H1 (cell line): ENCODE data around the gene SMYD4. TPM values are rescaled to one million over a fixed set of nuclear protein-coding genes. Genes with fewer than 3 reads are reported as not detected.

Source experiments
- CTCF ChIA-PET: fragments of 300-600 bp; sonication (Branson Sonifier 250); formaldehyde crosslinking; loops from one replicate; lab custom pipeline; 2021; ENCODE audit not compliant: partially characterized antibody; lab: Charles Lee
- POLR2A ChIA-PET: fragments of 300-600 bp; sonication (Branson Sonifier 250); formaldehyde crosslinking; loops from one replicate; lab custom pipeline; 2021; ENCODE audit warnings: inconsistent platforms; ENCODE audit not compliant: partially characterized antibody; lab: Charles Lee
- DNase-seq, 2 experiments: peaks; one replicate each; pipeline versions ENCODE4 v3.0.0 to v3.0.0-alpha.2; 2010 to 2022; ENCODE audit warnings: low spot score in 2 of 2, low read depth in 1 of 2, mixed read lengths in 1 of 2
- FAIRE-seq: peaks from 2 replicates; lab custom pipeline; 2011; peaks lifted over from hg19 to GRCh38; lab: Jason Lieb, UNC
- H2AFZ ChIP-seq: 2 replicates; pipeline ENCODE4 v1.8.1; 2012; ENCODE audit warnings: low read length, inconsistent platforms
- H2AK5ac ChIP-seq: 2 replicates; pipeline ENCODE4 v1.6.1; 2013; ENCODE audit warnings: low read depth, low read length
- H2BK120ac ChIP-seq: replicated peaks from 2 replicates; pipeline ENCODE3; 2013; ENCODE audit warnings: low read depth, low read length, inconsistent platforms
- H2BK12ac ChIP-seq: 2 replicates; pipeline ENCODE4 v1.6.1; 2013; ENCODE audit warnings: low read depth, low read length
- H2BK15ac ChIP-seq: 2 replicates; pipeline ENCODE4 v1.6.1; 2013; ENCODE audit warnings: low read length
- H2BK20ac ChIP-seq: 2 replicates; pipeline ENCODE4 v1.6.1; 2013; ENCODE audit warnings: low read length
- H2BK5ac ChIP-seq: 2 replicates; pipeline ENCODE4 v1.6.1; 2013; ENCODE audit warnings: low read depth, low read length
- H3K14ac ChIP-seq: 2 replicates; pipeline ENCODE4 v1.6.1; 2013; ENCODE audit warnings: inconsistent platforms; ENCODE audit not compliant: insufficient read length
- H3K18ac ChIP-seq: 2 replicates; pipeline ENCODE4 v1.6.1; 2013; ENCODE audit warnings: low read length; ENCODE audit errors: extremely low read depth
- H3K23ac ChIP-seq: 2 replicates; pipeline ENCODE4 v1.6.1; 2013; ENCODE audit warnings: inconsistent platforms; ENCODE audit not compliant: insufficient read length
- H3K23me2 ChIP-seq: 2 replicates; pipeline ENCODE4 v1.6.1; 2013; ENCODE audit warnings: low read depth, low read length
- H3K27ac ChIP-seq: 2 replicates; pipeline ENCODE4 v1.6.1; 2011; ENCODE audit warnings: low read depth, low read length, inconsistent platforms
- H3K27me3 ChIP-seq, 4 experiments: replicated peaks in 1 of 4; 1 replicate in 1 of 4; 2 replicates in 3 of 4; pipeline versions ENCODE4 v1.6.1 to v1.8.1; 2011 to 2013; ENCODE audit warnings: low read length in 3 of 4, mild to moderate bottlenecking in 3 of 4, inconsistent platforms in 2 of 4, mixed read lengths in 2 of 4, moderate library complexity in 1 of 4; ENCODE audit not compliant: control insufficient read depth in 3 of 4, insufficient read depth in 3 of 4; ENCODE audit errors: extremely low read depth in 1 of 4
- H3K36me3 ChIP-seq, 4 experiments: 2 replicates each; pipeline versions ENCODE4 v1.6.1 to v1.8.1; 2011 to 2013; ENCODE audit warnings: mild to moderate bottlenecking in 4 of 4, low read length in 3 of 4, moderate library complexity in 2 of 4, control low read depth in 1 of 4, inconsistent platforms in 1 of 4; ENCODE audit not compliant: insufficient read depth in 4 of 4, control insufficient read depth in 2 of 4
- H3K4ac ChIP-seq: replicated peaks from 2 replicates; pipeline ENCODE3; 2013; ENCODE audit warnings: low read length, low read depth, mixed read lengths, inconsistent platforms; ENCODE audit not compliant: insufficient read length
- H3K4me1 ChIP-seq, 4 experiments: replicated peaks in 1 of 4; 1 replicate in 1 of 4; 2 replicates in 3 of 4; pipeline versions ENCODE4 v1.6.1 to v1.8.1; 2011 to 2013; ENCODE audit warnings: low read length in 3 of 4, inconsistent platforms in 2 of 4, mixed read lengths in 1 of 4; ENCODE audit not compliant: insufficient read depth in 4 of 4, control insufficient read depth in 3 of 4
- H3K4me2 ChIP-seq, 2 experiments: 2 replicates each; pipeline versions ENCODE4 v1.6.1 to v1.8.1; 2011 to 2013; ENCODE audit warnings: low read depth in 2 of 2, low read length in 2 of 2, control low read depth in 1 of 2, inconsistent platforms in 1 of 2, mild to moderate bottlenecking in 1 of 2; ENCODE audit not compliant: insufficient read depth in 1 of 2
- H3K4me3 ChIP-seq, 4 experiments: fragments of 200-600, 300-600 bp in 1 of 4; sonication (generic), shearing (Covaris generic), sonication (Bioruptor Twin) in 1 of 4; 2 replicates each; pipeline versions ENCODE4 v1.5.1 to v1.8.1; 2011 to 2016; ENCODE audit warnings: low read length in 4 of 4, low read depth in 3 of 4, control low read depth in 2 of 4, inconsistent platforms in 2 of 4, mild to moderate bottlenecking in 2 of 4, mixed read lengths in 1 of 4, moderate library complexity in 1 of 4; ENCODE audit not compliant: insufficient read depth in 2 of 4; ENCODE audit errors: extremely low read depth in 1 of 4
- H3K56ac ChIP-seq: replicated peaks from 2 replicates; pipeline ENCODE3; 2013; ENCODE audit warnings: low read depth, mild to moderate bottlenecking, mixed read lengths, low read length, inconsistent platforms; ENCODE audit not compliant: insufficient read length
- H3K79me1 ChIP-seq: 2 replicates; pipeline ENCODE4 v1.6.1; 2013; ENCODE audit warnings: low read depth, low read length, control low read depth
- H3K79me2 ChIP-seq, 2 experiments: 2 replicates each; pipeline versions ENCODE4 v1.6.1 to v1.8.1; 2012 to 2013; ENCODE audit warnings: low read length in 2 of 2, mild to moderate bottlenecking in 2 of 2, inconsistent platforms in 1 of 2; ENCODE audit not compliant: insufficient read depth in 2 of 2, control insufficient read depth in 1 of 2
- H3K9ac ChIP-seq, 4 experiments: replicated peaks in 1 of 4; 1 replicate in 1 of 4; 2 replicates in 3 of 4; pipeline versions ENCODE4 v1.6.1 to v1.8.1; 2011 to 2013; ENCODE audit warnings: low read depth in 3 of 4, low read length in 3 of 4, control low read depth in 2 of 4, mild to moderate bottlenecking in 2 of 4, moderate library complexity in 2 of 4, inconsistent platforms in 1 of 4; ENCODE audit errors: extremely low read depth in 1 of 4
- H3K9me3 ChIP-seq, 2 experiments: 2 replicates each; pipeline versions ENCODE4 v1.6.1 to v1.8.1; 2012 to 2013; ENCODE audit warnings: mild to moderate bottlenecking in 2 of 2, moderate library complexity in 2 of 2, control low read depth in 1 of 2, inconsistent platforms in 1 of 2, low read depth in 1 of 2, low read length in 1 of 2, mixed read lengths in 1 of 2; ENCODE audit not compliant: insufficient read depth in 2 of 2
- H4K20me1 ChIP-seq, 2 experiments: replicated peaks in 1 of 2; 2 replicates each; pipeline versions ENCODE3 to v1.8.1; 2011 to 2013; ENCODE audit warnings: inconsistent platforms in 2 of 2, low read length in 2 of 2, mild to moderate bottlenecking in 1 of 2; ENCODE audit not compliant: insufficient read depth in 2 of 2, control insufficient read depth in 1 of 2
- H4K5ac ChIP-seq: 2 replicates; pipeline ENCODE4 v1.6.1; 2013; ENCODE audit warnings: low read length, low read depth, mixed read lengths, inconsistent platforms; ENCODE audit not compliant: insufficient read length
- H4K8ac ChIP-seq: 2 replicates; pipeline ENCODE4 v1.8.0; 2013; ENCODE audit warnings: mild to moderate bottlenecking, moderate library complexity, low read length, inconsistent platforms; ENCODE audit not compliant: insufficient read depth; ENCODE audit errors: extremely low read depth
- H4K91ac ChIP-seq: replicated peaks from 2 replicates; pipeline ENCODE3; 2013; ENCODE audit warnings: low read length, mixed read lengths, inconsistent platforms; ENCODE audit not compliant: insufficient read length
- CREB1 ChIP-seq: IDR thresholded peaks from 2 replicates; pipeline ENCODE4 v1.6.1; 2012; ENCODE audit warnings: inconsistent platforms
- WGBS, 2 experiments: shearing (Covaris generic) in 1 of 2; methylation state at CpG; one replicate each; pipeline versions ENCODE4 v1.1.6 to v1.1.7; 2013 to 2015; ENCODE audit warnings: low lambda C conversion rate in 2 of 2, mixed read lengths in 2 of 2, inconsistent platforms in 1 of 2, low coverage in 1 of 2, missing lambda C conversion rate in 1 of 2; ENCODE audit not compliant: insufficient replicate concordance in 2 of 2, insufficient coverage in 1 of 2, insufficient read length in 1 of 2; ENCODE audit errors: extremely low coverage in 1 of 2, missing lambda C conversion rate in 1 of 2; 5-methylcytosine and 5-hydroxymethylcytosine counted together
- polyA plus RNA-seq, 7 experiments: library from polyadenylated mRNA; depleted of rRNA in 3 of 7; stranded (reverse) in 5 of 7; unstranded in 2 of 7; fragments of >200 nt in 5 of 7; fragments of 200-250 nt in 2 of 7; gene quantifications; 1 replicate in 5 of 7; 2 replicates in 1 of 7; 4 replicates in 1 of 7; pipeline versions ENCODE4 v1.2.1 to v1.2.3, GENCODE V29; 2011 to 2013; ENCODE audit warnings: missing spikeins in 2 of 7, mixed read lengths in 2 of 7
- total RNA-seq: library from RNA; stranded (reverse); fragmentation: NEBNext Ultra II Directional; extraction: Animal tissue kit (Norgen Biotek cat#: 25700); gene quantifications from 2 replicates; pipeline ENCODE4 v1.2.1, GENCODE V29; 2021

Gene SMYD4
- total and polyA plus RNA-seq, 2 of the 8 experiments (the other 6 are each of a cell fraction or from before 2014, with no cell fraction given), result 10.5 to 23.4 TPM

GRCh38 chr17:1834380-1835149 lies 4.9 kb upstream of the SMYD4 start:
- Histone ChIP-seq H4K5ac (no peak overlapping the region), H2AFZ (no peak overlapping the region), H2BK120ac (no peak overlapping the region), H3K9me3 (no peaks in the 10 kb centered on the region), H3K79me2 (peaks cover 5 to 74% of the 10 kb centered on the region in 2 experiments), H3K4ac (no peak overlapping the region), H2BK12ac (no peak overlapping the region), H3K4me2 (no peak overlapping the region), H3K9ac (no peak overlapping the region), H2BK15ac (no peak overlapping the region), H2BK5ac (no peak overlapping the region), H3K36me3 (peaks cover 0 to 11% (median 0%) of the 10 kb centered on the region in 4 experiments; a peak in 2 of 8 replicates), H4K91ac (no peak overlapping the region), H3K4me1 (no peaks in the 10 kb centered on the region; a peak in 1 of 7 replicates), H2BK20ac (no peak overlapping the region), H3K23me2 (peaks cover 3% of the 10 kb centered on the region), H3K27me3 (no peaks in the 10 kb centered on the region), H3K23ac (no peak overlapping the region), H3K79me1 (peaks cover 4% of the 10 kb centered on the region), H3K18ac (no peak overlapping the region), H2AK5ac (no peak overlapping the region), H3K14ac (no peak overlapping the region), H3K4me3 (no peak overlapping the region), H4K8ac (no peak overlapping the region), H3K27ac (no peak overlapping the region), H4K20me1 (peaks cover 0 to 10% of the 10 kb centered on the region in 2 experiments), H3K56ac (no peak overlapping the region)
- no peak for DNase-seq
- ChIA-PET POLR2A (interaction anchor here (0.6 kb wide), 1 partner anchor 20 kb away, joined by 3 read pairs; no protein-coding TSS in a partner anchor), CTCF (interaction anchor here (1.1 to 1.3 kb wide), 2 partner anchors 31 to 113 kb away, joined by 3 to 4 read pairs; no protein-coding TSS in a partner anchor)
- no peak for TF ChIP-seq CREB1
- 90% methylated on average over 12 of the region's 12 CpGs; no CpG with 5 or more reads in 1 of the 2 experiments for WGBS, 2 experiments
- no peak for FAIRE-seq
